ENCODE data around the gene COMMD4.
A peak's percentile ranks its signal among the peaks of the same experiment; 100 is the strongest.
"Not testable (repeated sequence)": the region's sequence is repeated elsewhere in the genome, so short reads cannot be mapped to it uniquely, and the experiment has no call there.

COMMD4 gene

DNA sequence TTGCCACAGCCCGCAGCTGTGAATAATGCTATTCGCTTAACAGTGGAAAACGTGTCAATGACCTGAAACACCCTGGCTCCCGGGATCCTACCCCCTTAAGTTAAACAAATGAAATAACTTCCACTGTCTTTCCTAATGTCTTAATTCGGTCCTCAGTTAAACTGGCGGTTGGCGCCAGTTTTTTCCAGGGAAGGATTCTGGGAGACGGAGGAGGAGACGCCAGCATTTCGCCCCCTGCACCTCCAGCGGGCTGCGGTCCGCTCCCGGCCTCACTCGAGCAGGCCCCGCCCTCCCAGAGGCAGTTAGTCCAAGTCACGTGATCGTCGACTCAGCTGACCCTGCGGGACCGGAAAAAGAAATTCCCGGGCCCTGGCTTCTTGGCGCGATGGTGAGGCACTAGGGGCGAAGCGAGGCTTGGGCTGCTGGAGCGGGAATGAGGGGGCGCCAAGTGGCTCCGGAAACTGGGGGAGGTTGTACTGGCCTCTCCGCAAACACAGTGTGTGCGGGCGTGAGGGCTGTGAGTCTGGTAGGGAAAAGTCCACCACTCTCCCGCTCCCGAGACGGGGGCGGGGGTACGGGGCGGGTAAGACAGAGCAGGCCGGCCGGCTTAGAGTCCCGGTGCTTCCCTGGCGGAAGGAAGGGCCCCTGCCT lies at the start of gene COMMD4:
Gene COMMD4, plus strand, starts transcription at position 359 of the 651 bp plus-strand sequence. Its CDS starts 27 bp downstream, at position 386.
- DNase-seq, result peak; percentile 67

DNA sequence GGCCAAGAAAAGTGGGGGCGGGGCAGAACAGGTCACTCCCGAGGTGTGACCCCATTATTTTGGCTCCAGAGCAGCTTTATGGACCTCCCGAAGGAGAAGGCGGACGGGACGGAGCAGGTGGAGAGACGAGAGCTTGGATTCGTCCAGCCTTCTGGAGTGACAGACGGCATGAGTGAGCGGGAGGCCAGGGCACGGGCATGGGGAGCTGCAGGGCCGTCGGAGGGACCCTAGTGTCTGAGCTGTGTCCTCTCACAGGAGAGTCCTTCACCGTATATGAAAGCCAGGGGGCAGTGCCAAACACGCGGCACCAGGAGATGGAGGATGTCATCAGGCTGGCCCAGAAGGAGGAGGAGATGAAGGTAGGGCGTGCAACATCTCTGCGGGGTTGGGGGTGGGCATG lies 42.2 kb upstream of the COMMD4 start:
- not testable (repeated sequence) for DNase-seq

DNA sequence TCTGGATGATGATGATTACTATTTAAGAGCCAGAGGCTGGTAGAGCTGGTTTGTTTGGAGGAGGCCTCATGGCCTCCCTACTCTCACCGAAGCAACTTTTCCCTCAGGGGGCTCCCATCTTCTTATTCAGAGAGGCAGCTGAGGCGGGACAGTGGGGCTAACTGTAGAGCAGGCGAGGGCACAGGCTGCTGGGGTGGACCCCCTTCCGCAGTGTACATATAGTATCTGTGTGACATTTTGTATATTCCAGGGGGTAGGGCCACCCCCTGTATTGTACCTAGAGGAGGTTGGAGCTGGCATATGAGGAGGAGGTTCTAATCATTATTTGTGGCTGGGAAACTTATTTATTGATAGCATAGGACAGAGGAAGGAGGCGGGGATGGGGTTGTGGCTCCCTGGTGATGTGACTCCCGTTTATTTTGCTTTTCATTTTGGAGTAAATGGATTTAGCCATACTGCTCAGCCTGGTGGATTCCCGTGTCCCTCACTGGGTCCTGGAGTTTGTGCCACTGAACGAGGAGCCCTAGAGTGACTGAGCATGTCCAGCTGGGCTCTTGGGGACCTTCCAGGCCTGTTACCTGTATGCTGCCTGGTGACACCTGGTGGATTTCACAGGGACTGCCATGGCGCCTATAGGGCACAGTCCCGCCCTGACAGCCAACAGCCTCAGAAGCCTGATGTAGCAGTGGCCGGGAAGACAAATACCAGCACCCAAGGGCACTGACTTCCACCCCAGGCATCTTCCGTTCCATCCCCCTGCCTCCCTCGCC lies 37.1 kb upstream of the COMMD4 start:
- DNase-seq, result not testable (repeated sequence)

DNA sequence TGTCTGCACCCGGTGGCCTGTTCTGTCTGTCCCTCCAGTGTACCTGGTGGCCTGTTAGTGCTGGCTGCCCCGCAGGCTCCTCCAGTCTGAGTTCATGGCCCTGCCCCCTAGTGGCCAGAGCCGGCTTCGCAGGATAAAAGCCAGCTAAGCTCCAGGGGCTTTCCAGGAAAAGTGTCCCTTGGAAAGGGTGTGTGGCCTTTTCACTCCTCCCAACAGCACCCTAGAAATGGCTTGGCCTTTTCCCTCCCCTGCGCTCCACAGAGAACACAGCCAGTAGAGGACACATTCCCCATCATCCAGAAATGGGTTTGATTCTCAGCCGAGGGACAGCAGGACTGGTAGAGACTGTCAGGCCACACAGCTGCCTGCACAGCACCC lies 36.6 kb upstream of the COMMD4 start:
- not testable (repeated sequence) for DNase-seq

DNA sequence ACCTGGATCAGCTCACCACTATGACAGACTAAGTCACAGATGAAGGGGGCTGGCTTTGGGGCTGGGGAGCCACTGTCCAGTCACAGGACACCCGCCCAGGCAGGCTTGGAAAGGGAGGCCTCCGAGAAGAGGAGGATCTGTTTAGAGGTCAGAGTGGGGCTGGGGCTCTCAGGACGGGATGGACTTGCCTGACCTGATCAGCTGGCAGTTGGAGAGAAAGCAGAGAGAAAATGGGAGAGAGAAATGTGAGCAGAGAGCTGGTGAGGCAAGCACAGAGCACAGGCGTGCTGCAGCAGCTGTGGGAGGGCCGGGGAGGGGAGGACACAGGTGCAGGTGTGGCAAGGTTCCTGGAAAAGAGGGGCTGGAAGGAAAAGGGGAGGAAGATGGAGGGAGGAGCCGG lies 35.8 kb upstream of the COMMD4 start:
- DNase-seq, result not testable (repeated sequence)

DNA sequence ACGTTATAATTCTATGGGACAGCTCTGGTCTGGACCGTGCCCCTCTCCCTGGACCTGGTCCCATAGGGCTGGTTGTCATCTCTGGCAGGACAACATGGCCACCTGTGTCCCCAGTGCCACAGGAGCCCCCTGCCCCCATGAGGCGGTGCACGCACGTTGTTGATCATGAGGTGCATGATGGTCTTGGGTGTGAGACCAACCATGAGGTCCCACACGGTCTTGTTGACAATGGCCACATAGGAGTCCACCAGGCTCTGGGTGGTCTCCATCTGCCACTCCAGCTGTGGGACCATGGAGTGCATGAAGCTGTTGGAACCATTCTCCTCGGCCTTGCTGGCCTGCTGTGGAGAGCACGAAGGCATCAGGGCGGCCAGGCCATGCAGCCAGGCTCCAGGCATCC lies 33.5 kb upstream of the COMMD4 start:
- no peak for DNase-seq

DNA sequence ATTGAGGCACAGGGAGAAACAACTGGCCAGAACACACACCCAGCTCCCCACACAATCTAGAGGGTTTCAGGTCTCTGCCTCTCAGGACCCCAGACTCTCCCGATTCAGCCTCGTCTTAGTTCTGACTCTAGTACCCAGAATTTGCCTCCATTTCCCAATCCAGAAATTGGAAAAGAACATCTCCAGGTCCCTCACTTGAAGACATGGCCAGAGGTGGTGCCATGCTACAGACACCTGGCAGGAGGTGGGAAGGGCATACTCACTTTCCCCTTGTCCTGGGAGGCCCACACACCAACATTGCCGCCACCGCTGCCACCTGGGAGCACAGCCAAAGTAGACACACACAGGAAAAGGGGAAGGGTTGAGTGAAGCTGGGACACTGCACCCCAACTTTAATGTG lies 33.1 kb upstream of the COMMD4 start:
- not testable (repeated sequence) for DNase-seq

DNA sequence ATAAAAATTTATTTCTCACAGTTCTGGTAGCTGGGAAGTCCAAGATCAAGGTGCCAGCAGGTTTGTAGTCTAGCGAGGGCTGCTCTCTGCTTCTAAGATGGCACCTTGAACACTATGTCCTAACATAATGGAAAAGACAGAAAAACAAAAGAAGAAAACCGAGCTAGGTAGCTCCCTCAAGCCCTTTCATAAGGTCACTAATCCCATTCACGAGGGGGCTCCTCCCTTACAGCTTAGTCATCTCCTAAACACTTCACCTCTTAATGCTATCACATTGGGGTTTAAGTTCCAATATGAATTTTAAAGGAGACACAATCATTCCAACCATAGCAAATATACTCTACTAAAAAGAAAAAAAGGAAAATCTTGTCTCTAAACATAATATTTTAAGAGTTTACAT lies 29.7 kb upstream of the COMMD4 start:
- DNase-seq, result no peak

DNA sequence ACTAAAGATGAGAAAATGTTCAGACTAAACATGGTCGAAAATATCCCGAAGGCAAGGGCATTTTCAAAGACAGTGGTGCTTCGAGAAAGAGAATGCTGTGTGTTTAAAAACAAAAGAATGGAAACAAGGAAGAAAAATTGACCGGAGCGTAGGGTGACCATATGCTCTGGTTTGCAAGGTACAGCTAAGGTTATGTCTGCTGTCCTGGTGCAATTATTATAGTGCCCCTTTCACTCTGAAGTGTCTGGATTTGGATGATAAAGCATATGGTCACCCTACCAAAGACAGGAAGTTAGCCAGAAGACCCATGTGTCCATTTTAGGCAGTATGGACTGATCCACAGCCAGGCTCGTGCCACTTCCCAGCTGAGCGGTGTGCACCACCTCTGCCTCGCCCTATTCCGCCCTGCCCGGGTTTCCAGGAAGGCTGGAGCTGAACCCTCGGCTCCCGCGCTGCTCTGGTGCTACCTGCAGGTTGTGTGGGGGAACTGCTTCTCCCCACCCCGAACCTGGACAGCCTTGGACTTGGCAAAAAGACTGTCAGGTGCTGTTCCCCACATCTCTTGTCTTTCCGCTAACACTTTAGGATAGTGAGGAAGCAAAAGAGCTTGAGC lies 28.0 kb upstream of the COMMD4 start:
- peak; percentile 12 for DNase-seq

DNA sequence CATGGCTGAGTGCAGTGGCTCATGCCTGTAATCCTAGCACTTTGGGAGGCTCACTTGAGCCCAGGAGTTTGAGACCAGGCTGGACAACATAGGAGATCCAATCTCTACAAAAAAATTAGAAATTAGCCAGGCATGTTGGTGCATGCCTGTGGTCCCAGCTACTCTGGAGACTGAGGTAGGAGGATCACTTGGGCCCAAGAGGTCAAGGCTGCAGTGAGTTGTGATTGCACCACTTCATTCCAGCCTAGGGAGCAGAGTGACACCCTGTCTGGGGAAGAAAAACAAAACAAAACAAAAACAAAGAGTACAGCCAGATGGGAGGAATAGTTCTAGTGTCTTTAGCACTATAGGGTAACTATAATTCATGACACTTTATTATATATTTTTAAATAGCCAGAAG lies 26.2 kb upstream of the COMMD4 start:
- DNase-seq, result no peak

DNA sequence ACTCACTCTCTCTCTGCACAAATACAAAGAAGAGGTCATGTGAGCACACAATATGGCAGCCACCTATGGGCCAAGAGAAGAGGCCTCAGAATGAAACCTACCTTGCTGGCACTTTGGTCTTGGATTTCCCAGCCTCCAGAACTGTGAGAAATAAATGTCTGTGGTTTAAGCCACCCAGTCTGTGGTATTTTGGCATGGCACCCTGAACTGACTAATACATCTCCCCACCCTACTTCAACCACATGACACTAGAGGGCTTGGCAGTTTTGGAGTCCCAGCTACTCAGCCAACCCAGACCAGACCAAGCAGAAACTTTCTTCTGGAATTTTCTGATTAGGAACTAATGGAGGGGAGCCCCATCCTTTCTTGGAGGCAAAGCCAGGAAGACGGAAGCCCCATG lies 23.3 kb upstream of the COMMD4 start:
- DNase-seq, result not testable (repeated sequence)

DNA sequence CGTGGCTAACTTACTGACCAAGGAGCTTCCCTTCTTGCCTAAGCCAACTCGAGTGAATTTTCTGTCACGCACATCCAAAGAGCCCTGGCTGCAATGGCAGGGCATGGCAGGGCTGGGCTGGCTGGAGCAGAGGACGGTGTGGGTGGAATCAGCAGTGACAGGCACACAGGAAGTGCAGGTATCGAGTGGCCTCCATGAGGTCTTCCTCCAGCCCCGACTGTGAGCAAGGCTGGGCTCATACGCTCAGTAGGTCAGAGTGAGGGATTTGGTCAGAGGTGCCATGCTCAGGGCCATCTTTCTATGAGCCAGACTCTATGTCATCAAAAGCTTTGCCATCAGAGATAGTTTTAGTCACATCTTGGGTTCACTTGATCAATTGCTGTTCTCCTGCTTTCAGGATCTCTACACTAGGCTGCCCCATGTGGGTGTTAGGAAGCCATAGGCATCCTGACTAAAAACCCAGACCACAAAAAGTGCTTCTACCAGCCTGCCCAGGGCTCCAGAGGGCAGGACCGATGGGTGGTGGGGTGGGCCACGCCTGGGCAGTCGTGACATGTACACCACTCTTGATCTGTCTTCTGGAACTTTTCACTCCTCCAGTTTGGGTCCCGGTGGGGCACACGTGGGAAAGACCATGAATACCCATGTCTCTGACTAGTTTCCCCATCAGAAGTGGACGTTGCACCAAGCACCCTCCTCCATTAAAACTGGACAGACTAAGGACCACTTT lies 22.6 kb upstream of the COMMD4 start:
- DNase-seq, result no peak

DNA sequence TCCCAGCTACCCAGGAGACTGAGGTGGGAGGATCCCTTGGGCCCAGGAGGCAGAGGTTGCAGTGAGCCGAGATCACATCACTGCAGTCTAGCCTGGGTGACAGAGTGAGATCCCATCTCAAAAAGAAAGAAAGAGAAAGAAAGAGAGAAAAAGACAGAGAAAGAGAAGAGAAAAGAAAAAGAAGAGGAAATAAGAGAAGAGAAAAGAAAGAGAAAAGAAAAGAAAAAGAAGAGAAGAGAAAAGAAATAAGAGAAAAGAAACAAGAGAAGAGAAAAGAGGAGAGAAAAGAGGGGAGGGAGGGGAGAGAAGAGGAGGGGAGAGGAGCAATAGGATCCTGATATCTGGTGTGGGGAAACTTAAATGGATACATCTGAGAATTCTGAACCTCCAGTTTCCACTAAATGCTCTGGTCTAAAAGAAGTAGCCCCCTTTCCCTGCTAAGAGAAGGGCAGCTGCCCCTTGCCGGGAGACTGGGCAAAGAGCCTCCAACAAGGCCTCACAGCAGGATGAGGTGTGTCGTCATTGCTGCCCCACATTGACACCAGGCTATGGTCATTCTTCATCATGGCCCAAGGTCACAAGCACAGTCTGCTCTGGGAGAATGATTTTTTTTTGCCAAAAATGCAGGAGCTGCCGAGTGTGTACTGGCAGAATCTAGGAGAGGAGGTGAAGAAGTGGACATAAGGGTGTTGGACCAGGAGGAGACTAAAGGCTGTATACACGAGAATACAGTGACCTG lies 21.1 kb upstream of the COMMD4 start:
- DNase-seq, result no peak

DNA sequence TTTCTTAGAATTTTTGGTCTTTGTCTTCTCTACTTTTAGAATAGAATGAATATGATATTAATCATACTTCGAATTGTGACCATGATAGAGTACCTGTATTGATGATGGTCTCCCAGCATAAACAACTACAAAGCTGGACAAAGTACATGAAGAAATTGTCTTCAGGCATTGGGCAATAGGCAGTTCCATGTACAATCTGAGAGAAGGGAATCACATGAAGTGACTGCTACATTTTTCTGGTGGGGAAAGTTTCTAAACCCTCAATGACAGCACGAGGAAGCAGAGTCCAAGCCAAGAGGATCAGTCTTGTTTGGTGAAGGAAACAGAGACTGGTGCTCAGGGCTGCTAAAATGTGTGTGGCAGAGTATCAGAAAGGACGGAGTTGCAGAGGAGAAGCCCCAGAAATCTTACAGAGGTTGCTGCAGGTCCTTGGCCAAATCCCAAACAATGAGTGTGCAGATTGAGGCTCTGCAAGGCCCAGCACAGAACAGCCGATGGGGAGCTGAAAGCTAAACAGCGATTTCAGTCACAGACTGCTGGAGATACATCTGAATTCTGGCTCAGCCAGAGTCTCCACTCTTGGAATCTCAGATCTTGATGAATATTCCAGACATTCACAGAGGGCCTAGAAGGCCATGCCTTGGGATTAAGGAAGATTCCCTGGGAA lies 16.5 kb upstream of the COMMD4 start:
- DNase-seq, result not testable (repeated sequence)

DNA sequence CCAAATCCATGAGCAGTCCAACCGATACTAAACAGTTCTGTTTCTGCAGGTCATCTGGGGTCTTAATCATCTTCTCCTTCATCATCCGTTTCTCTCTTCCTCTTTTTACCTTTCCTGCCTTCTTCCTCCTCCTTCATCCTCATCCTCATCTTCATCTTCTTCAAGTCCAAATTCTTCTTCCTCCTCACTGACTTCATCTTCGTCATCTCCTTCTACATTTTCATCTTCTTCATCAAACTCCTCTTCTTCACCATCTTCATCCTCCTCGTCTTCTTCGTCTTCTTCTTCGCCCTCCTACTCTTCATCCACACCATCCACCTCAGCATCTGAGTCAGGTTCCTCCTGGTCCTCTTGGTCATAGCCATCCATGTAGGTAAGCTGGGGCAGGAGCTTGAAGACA lies 14.2 kb upstream of the COMMD4 start:
- no peak for DNase-seq

DNA sequence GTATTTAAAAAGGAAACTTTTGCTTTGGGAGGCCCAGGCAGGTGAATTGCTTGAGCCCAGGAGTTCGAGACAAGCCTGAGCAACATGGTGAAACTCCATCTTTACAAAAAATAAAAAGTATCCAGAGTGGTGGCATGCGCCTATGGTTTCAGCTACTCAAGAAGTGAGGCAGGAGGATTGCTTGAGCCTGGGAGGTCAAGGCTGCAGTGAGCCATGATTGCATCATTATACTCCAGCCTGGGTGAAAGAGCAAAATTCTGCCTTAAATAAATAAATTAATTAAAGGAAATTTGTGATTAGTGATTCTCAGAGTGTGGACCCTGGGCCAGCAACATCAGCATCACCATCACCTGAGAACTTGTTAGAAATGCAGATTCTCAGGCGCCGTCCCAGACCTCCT lies 9.9 kb upstream of the COMMD4 start:
- DNase-seq, result no peak

DNA sequence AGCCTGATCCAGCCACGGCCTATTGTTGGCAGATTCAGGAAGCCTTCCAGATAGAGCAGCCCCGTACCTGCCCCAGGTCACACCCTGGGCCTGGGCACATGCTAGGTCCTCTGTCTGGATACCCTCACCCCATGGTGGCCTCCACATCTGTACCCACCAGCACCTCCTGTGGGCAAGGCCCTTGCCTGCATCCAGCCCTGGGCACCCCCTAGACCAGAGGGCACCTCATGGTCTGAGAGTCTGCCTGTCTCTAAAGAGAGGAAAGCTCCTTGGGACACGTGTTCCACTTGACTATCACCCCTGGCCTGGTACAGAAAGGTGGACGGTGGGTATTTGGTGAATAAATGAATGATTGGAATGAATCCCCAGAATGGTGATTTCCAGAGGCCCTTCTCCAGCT lies 8.9 kb upstream of the COMMD4 start:
- DNase-seq, result no peak

DNA sequence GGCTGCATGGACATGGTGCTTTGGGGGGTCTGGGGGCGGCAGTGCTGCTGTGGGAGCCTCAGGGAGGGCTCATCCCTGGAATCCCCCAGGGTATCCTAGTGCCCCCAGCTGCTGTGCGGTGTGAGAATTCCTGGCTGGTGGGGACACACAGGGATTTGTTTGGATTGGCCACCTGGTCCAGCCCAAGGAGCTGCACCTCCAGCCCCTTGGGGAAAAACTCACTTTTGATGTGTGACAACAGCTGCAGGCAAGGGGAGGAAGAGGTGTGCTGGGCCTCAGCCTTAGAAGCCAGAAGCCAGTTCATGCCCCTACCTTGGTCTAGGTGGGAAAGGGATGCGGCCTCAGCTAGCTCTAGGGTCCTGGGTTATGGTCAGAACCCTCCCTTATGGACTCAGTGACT lies 8.4 kb upstream of the COMMD4 start:
- DNase-seq, result no peak

DNA sequence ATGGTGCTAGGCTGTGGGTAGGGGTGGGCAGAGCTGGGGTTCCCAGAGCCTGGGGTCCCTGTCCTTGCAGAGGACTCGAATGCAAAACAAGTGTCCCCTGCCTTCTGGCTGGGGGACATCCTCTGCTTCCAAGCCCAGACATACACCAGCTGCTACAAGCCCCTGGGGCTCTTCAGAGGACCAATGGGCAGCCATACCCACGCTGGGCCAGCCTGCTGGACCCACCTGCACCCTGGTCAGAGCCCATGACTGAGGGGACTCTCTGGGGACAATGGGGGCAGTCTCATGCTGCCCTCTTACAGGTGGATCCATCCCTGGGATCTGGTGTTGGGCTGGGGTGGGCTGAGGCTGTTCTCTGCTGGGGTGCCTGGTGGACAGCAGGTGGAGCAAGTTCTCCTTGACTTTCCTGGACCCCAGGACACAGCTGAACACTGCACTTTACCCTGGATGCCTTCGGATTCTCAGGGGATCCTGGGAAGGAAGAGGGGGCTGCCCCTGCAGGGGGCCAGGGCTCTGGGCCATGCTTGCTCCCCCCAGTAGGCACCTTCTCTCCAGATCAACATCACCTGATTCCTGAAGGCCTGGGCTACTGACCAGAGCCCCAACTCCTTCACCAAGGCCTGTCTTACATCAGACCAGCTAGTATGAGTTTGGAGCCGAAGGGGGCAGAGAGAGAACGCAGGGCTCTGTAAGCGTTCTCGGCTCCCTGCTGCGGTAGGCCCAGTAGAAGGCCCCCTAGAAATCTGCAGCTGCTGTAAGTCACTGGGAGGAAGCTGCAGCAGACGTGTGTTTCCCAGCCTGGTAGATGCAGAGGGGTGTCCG lies 7.2 kb upstream of the COMMD4 start:
- DNase-seq, result no peak

DNA sequence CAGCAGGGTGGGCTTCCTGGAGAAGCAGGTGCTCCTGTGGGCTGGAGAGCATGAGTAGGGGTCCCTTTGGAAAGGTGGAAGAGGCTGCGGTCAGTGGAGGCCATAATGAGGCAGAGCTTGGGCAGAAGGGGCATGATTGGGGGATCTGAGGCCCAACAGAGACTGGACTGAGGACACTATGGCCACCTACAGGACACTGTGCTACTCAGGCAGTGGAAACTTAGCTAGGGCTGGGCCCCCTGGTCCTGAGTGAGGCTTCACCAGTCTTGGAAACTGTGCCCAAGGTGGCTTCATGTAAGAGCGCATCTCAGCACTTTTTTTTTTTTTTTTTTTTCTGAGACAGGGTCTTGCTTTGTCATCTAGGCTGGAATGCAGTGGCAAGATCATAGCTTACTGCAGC lies 6.3 kb upstream of the COMMD4 start:
- DNase-seq, result no peak

DNA sequence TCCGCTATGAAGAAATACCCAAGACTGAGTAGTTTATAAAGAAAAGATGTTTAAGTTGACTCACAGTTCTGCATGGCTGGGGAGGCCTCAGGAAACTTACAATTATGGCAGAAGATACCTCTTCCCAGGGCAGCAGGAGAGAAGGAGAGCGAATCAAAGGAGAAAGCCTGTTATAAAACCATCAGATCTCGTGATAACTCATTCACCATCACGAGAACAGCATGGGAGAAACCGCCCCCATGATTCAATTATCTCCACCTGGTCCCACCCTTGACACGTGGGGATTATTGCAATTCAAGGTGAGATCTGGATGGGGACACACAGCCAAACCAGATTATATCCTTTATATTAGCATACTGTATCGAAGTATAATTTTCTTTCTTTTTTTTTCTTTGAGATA lies 3.8 kb upstream of the COMMD4 start:
- DNase-seq, result not testable (repeated sequence)
